Stimulated activated CD4-positive, alpha-beta T cell treated with anti-CD3 and anti-CD28 coated beads, Interleukin-1b, Interleukin-23, amount 100 ng/mL, for 4 hours (primary cell): ENCODE results near the gene RAD9B.
"Not testable (repeated sequence)": the region's sequence is repeated elsewhere in the genome, so short reads cannot be mapped to it uniquely, and the experiment has no call there.

Source experiments
- DNase-seq, 2 donors: peaks; one replicate each; pipeline ENCODE4 v3.0.0-alpha.2; 2020; ENCODE audit warnings: low read depth in 2 of 2

The RAD9B gene

DNA sequence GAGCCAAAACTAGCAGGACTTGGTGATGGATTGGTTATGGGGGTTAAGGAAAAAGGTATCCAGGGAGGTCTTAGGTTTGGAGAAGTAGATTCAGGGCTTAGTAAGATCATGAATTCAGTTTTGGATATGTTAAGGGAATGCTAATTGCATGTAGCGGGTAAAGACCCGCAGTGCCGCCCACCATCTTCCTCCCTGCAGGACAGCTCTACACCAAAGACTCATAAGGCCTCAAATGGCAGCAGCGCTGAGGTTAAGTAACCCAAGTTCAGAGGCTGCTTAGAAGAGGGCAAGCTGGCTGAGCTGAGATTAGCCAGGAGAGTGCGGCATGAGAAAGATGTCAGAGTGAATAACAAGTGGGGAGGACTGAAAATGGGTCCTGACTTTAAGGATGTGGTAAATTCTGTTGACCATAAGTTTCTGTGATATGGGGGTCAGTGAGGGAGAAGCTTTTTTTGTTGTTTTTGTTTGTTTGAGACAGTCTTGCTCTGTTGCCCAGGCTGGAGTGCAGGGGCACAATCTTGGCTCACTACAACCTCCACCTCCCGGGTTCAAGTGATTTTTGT is 26.2 kb downstream of the RAD9B start:
- DNase-seq: no peak

- DNase-seq: no peak
Measured at GRCh38 chr12:110530511-110530910, 28.4 kb downstream of the RAD9B start.

DNA sequence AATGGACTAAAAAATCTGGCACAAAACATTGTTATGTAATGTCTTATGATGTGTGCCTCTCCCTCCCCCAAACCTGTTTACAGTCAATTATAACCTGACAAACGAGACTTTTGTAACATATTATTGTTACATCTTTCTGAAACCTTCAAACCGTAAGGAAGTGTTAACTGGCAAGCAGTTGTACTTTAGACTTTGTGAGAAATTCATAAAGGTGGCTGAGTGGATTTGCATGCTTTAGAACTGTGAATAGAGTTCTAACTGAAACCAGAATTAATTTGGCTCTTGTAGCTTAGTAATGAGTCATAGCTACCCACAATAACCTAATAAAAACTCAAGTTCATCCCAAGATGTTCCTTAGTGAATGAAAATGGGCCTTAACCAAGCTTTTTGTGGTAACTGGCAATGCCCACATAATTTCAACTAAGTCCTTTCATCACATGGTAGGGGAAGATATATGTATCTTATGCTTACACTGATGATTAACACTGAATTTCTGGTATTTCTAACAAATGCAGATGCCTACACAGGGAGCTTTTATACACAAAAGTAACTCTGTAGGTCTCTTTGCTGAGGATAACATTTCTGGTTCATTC is 29.7 kb downstream of the RAD9B start:
- DNase-seq: no peak

- DNase-seq: no peak
Measured at GRCh38 chr12:110532644-110533043, 30.5 kb downstream of the RAD9B start.

DNA sequence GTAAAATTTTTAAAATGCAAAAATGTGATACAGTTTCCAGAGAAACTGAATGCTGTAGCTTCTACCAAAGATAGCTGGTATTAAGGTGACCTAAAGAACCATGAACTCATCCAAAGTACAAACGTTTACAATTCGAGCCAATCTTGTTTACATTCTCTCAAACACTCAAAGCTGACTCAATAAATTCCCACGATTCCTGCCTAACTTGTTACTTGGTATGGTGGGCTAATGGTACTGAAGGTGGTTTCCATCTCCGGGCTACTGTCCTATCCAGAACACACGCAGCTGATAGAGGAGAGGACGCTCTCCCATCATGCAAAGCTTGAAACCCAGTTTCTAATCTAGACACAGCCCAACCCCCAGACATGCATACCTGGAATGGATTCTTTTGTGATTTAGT is 31.5 kb downstream of the RAD9B start:
- no peak for DNase-seq

GRCh38 chr12:110534811-110535210 is 32.7 kb downstream of the RAD9B start:
- no peak for DNase-seq

GRCh38 chr12:110536834-110537604 is 34.9 kb downstream of the RAD9B start:
- DNase-seq: no peak

DNA sequence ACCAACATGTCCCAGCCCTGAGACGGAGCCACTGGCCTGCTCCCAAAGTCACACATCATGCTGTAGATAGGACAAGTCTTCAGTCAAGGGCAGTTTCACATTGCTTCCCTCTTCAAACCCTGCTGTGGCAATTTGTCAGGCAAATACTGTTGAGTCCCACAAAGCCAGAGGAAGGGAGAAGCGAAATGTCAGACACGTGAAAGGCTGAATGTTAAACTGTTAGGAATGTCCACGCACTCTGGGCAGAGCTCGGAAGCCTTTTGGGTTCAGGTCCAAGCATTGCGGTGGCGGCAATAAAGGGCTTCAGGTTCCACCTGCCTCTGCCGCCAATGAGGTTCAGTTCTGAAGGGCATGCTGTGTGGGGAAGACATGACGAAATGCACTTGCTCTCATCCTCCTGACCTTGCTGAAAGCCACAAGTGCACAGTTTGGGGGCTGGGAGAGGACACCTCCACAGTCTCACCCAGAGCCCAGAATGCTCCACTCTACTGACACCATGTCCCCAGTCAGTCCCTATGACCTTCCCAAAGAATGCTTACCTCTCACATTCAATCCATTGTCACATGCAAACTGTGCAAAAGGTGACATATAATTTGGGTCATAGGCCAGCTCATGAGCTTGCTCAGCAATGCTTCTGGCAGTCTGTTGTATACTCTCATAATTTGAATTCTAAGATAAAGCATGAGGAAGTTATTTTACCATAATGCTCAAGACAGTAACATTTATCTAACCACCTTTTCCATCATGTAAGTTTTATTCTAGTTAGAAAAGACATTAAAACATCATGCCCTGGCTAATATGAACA is 35.7 kb downstream of the RAD9B start:
- DNase-seq: no peak

- DNase-seq: no peak
Measured at GRCh38 chr12:110538869-110539622, 36.9 kb downstream of the RAD9B start.

- no peak for DNase-seq
Measured at GRCh38 chr12:110540048-110540447, 37.9 kb downstream of the RAD9B start.

DNA sequence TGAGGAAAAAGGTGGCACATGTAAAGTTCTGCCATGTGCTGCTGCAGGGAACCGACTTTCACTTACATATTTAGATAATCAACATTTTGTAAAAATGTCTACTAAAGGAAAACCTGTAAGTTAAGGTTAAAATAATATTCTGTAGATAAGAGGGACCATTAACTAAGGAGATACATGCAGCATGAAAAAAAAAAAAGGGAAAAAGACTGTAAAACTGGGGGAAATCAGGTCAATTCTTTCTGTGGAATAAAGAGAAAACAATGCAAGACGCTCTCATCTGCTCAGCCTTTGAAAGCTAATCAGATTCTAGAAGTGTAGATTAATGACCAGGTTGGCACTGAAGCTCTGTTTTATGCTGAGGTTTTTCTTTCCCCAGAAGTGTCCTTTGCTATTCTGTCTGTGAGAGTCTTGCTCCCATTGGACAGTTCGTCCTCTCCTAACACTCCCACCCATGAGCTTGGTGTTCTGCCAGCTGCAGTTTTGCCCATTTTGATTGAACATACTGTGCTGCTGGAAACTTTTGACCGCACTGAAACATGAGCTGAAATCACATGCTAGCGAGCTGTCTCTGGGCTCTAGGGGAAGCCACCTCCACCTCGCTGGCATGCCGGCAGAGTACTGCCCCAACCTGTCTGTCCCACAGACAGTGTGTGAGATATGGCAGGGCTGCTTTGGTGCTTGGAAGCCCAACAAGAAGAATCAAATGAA is 41.3 kb downstream of the RAD9B start:
- DNase-seq: no peak

- DNase-seq: no peak
Measured at GRCh38 chr12:110543965-110544364, 41.8 kb downstream of the RAD9B start.

DNA sequence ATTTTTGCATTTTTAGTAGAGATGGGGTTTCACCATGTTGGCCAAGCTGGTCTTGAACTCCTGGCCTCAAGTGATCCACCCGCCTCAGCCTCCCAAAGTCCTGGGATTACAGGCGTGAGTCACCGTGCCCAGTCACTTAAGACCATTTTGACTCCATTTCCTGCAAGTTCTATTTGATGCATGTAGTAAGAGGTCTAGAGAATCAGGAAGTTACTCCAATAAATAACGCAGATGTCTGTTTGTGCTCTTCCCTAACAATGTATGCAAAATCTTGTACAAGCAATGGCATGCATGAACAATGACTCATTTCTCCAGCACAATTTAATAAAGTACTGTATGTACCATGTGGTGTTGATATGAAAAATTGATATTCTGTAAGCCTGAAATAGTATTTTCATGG is 43.1 kb downstream of the RAD9B start:
- not testable (repeated sequence) for DNase-seq

- DNase-seq: no peak
Measured at GRCh38 chr12:110545812-110546211, 43.7 kb downstream of the RAD9B start.

DNA sequence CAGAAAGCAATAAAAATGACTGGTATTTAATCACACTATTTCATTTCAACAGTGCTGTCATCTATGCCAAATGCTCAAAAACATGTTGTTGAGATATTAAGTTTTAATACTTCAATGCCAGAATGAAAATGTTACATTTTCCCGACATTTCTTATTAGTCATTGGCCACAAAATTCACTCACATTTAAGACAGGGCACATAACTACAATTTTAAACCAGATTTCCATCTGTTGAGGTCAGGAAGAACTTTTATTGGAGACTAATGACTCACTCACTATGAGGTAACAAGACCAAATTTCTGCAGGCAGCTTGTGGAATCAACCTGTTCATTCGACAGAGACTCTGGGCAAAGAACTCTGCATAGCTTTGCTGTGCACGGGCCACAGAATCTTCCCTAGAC is 44.2 kb downstream of the RAD9B start:
- DNase-seq: no peak

DNA sequence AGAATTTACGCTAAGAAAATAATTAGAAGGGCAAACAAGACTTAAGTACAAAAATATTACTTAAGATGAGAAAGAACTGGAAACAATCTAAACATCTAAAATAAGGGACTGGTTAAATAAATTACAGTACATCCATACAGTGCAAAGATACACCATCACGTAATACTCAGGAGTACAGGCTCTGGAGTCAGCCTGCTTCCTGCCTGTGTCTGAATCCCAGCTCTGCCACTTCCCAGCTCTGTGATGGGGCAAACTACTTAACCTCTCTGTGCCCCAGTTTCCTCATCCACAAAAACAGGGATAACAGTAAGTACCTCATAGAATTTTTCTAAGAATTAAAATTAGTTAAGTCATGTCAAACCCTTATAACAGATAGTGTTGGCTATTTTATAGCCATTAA is 45.0 kb downstream of the RAD9B start:
- DNase-seq: no peak

GRCh38 chr12:110548678-110549077 is 46.5 kb downstream of the RAD9B start:
- DNase-seq: no peak

- DNase-seq: no peak
Measured at GRCh38 chr12:110549716-110550115, 47.6 kb downstream of the RAD9B start.

DNA sequence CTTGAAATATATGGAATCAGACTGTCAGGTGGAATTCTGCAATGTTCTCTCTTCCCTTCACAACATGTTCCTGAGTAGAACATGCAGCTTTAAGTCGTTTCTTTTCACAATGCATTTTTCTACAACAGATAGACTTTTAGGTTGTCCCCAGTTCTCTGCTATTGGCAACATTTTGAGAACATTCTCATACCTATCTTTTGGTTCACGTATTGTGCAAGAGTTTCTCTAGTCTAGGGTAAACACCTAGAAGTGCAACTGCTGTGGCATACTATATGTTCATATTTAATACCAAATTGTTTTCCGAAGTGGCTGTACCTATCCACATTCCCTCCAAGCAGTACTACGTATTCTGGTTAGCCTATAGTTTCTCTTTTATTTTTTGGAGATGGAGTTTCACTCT is 48.9 kb downstream of the RAD9B start:
- no peak for DNase-seq
